Measurements from ENCODE around the gene ARIH2.

Gene ARIH2

DNA sequence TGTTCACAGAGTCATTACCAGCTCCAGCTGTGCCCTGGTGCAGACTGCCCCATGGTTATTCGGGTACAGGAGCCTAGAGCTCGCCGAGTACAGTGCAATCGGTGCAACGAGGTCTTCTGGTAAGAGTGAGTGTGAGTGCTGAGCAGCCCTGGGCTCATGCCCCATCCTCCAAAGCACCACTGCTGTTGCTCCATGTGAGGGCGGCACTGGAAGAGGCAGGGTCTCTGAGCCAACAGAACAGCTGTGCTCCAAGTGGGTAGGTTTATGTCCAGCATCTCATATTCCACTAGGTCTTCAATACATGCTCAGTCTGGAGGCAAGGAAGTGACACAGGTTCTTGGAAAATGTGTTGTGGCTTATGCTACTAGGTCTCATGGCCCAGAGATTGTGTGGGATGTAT lies 51.9 kb downstream of the ARIH2 start:
- Histone ChIP-seq H3K4me2 (no peak overlapping the region), H3K36me3 (peaks cover 99 to 100% (median 99%) of the 10 kb centered on the region in 11 experiments), H4K20me1 (peaks cover 0 to 22% (median 15%) of the 10 kb centered on the region in 11 experiments; a peak in 14 of 22 replicates), H3K9me3 (replicated peaks in 1 of 11) (no peaks in the 10 kb centered on the region), H3K9ac (no peak overlapping the region), H3K4me3 (no peak overlapping the region), H3K27me3 (no peaks in the 10 kb centered on the region), H3K27ac (no peak overlapping the region), H3K4me1 (peaks cover 0 to 18% (median 14%) of the 10 kb centered on the region in 10 experiments; a peak in 9 of 20 replicates)
- no peak for TF ChIP-seq Cebpa-rat (IDR thresholded peaks at IDR 0.05)

DNA sequence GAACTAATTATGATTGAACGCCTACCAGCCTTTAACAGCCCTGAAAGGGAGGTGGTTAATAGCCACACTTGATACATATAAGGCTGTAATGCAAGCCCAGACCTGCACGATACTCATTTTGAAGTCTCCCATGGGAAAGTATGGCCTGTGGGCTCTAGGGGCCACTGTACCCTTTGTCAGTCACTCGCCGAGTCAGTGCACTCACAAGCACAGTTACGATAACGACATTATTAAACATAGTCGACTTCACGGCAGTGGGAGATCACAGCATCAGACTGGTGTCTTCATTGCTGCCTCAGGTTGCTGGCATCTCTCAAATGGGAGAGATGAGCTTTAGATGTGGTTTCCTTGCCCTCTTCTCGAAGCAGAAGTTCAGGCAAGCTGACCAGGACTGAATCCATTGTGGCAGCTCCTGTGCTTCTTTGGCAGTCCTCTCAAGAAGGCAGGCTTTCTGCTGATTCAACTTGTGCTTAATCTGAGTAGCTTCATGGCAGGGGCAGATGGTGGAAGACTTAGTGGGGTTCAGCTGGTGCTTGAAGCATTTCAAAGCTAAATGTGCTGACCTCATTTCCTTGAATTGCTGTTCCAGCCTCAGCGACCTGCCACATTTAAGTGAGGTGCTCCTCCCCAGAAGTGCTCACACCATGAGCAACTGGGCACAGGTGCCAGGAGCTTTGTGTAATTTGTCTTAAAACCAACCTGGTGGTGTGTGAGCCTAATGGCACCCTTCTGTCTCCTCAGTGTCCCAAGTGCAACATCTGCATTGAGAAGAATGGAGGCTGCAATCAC lies 55.6 kb downstream of the ARIH2 start:
- Histone ChIP-seq H3K9me3 (replicated peaks in 1 of 11) (no peaks in the 10 kb centered on the region), H3K4me3 (no peak overlapping the region), H3K9ac (no peak overlapping the region), H4K20me1 (peaks cover 0 to 15% (median 0%) of the 10 kb centered on the region in 11 experiments; a peak in 5 of 22 replicates), H3K27me3 (no peaks in the 10 kb centered on the region), H3K36me3 (peaks cover 99 to 100% (median 100%) of the 10 kb centered on the region in 11 experiments), H3K27ac (no peak overlapping the region), H3K4me1 (no peaks in the 10 kb centered on the region), H3K4me2 (no peak overlapping the region)
- TF ChIP-seq Cebpa-rat (IDR thresholded peaks at IDR 0.05), result no peak

DNA sequence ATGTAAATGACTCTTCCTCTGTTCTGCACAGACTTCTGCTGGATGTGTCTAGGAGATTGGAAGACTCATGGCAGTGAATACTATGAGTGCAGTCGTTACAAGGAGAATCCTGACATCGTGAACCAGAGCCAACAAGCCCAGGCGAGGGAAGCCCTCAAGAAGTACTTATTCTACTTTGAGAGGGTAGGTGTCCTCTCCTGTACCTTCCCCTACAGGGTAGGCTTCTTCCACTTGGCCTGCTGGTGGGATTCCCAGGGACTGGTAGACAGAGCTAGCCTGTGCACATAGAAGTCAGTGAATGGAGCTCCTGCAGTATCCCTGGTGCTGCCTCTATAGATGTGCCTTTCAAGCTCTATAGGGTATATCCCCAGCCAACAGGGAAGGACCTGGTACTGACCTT lies 60.8 kb downstream of the ARIH2 start:
- H3K36me3 ChIP-seq, result peaks cover 97 to 100% (median 100%) of the 10 kb centered on the region in 11 experiments

DNA sequence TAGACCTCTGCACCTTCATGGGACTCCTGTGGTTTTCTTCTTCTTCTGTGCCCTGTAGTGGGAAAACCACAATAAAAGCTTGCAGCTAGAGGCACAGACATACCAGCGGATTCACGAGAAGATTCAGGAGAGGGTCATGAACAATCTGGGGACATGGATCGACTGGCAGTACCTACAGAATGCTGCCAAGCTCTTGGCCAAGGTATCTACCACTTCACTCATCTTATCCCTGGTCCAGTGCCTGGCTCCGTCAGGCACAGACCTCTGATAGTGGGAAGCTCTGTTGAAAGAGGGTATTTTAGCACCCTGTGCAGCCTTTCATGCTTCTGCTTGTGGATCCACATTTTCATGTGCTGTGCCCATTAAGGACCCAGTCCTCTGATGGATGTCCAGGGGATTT lies 61.7 kb downstream of the ARIH2 start:
- Histone ChIP-seq H3K9me3 (replicated peaks in 1 of 11) (no peaks in the 10 kb centered on the region), H3K36me3 (peaks cover 90 to 100% (median 99%) of the 10 kb centered on the region in 11 experiments), H3K27me3 (no peaks in the 10 kb centered on the region), H3K27ac (no peak overlapping the region), H3K4me1 (peaks cover 0 to 28% (median 6%) of the 10 kb centered on the region in 10 experiments; a peak in 9 of 20 replicates), H3K9ac (no peak overlapping the region), H3K4me2 (no peak overlapping the region), H3K4me3 (no peak overlapping the region), H4K20me1 (peaks cover 0 to 54% (median 14%) of the 10 kb centered on the region in 11 experiments; a peak in 14 of 22 replicates)
- TF ChIP-seq Cebpa-rat (IDR thresholded peaks at IDR 0.05), result no peak

More for the DNA sequence above, 60.8 kb downstream of the ARIH2 start:
- peaks cover 0 to 19% (median 3%) of the 10 kb centered on the region in 10 experiments; a peak in 9 of 20 replicates for H3K4me1 ChIP-seq
- TF ChIP-seq Cebpa-rat (IDR thresholded peaks at IDR 0.05), result no peak
- no peak overlapping the region for H3K9ac ChIP-seq
- H3K27ac ChIP-seq, result no peak overlapping the region
- H3K4me3 ChIP-seq, result no peak overlapping the region
- H3K27me3 ChIP-seq, result no peaks in the 10 kb centered on the region
- no peak overlapping the region for H3K4me2 ChIP-seq
- no peaks in the 10 kb centered on the region for H3K9me3 ChIP-seq (replicated peaks in 1 of 11)
- peaks cover 0 to 46% (median 12%) of the 10 kb centered on the region in 11 experiments; a peak in 13 of 22 replicates for H4K20me1 ChIP-seq

DNA sequence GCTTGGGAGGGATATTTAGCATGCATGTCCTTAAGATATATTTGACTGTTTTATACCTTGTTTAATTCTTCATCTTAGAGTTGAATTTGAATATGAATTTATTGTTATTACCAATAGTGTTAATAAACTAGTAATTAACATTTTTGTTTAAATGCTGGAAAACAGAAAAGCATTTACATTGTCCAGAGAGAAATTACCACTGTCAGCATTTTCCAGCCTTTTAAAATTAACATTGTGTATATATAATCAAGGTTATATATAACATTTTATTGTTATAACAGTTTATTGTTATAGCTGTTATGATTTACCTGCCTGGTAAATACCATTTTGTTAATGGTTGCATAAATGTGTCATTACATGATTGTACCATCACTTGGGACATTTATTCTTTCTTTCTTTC lies 63.4 kb downstream of the ARIH2 start:
- Histone ChIP-seq H4K20me1 (peaks cover 0 to 55% (median 22%) of the 10 kb centered on the region in 11 experiments; a peak in 13 of 22 replicates), H3K9me3 (replicated peaks in 1 of 11) (no peaks in the 10 kb centered on the region), H3K27ac (no peak overlapping the region), H3K27me3 (no peaks in the 10 kb centered on the region), H3K4me1 (peaks cover 0 to 28% (median 6%) of the 10 kb centered on the region in 10 experiments; a peak in 9 of 20 replicates), H3K9ac (no peak overlapping the region), H3K4me2 (no peak overlapping the region), H3K4me3 (no peak overlapping the region), H3K36me3 (peaks cover 73 to 100% (median 91%) of the 10 kb centered on the region in 11 experiments)
- TF ChIP-seq Cebpa-rat (IDR thresholded peaks at IDR 0.05), result no peak

DNA sequence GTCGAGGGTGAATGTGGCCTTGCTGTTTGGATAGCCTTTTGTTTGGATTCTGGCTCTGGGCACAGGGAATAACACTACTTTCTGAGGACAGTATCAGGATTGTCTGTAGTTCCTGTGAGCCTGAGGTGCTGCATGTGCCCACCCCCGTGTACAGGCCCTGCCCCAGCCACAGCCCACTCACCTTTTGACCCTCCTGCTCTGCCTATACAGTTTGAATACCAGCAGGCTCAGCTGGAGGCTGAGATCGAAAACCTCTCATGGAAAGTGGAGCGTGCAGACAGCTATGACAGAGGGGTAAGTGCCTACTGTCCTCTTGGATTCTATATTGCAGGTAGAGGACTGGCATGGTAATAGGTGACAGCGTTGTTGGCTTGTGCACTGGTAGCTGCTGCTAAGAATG lies 64.0 kb downstream of the ARIH2 start:
- Histone ChIP-seq H3K36me3 (peaks cover 66 to 95% (median 85%) of the 10 kb centered on the region in 11 experiments), H3K4me1 (peaks cover 0 to 28% (median 6%) of the 10 kb centered on the region in 10 experiments; a peak in 9 of 20 replicates), H3K4me2 (peak overlapping the region in 1 of 11 experiments; percentile 95; a peak in 1 of 22 replicates), H3K27me3 (no peaks in the 10 kb centered on the region), H3K9ac (no peak overlapping the region), H3K27ac (no peak overlapping the region), H3K9me3 (replicated peaks in 1 of 11) (no peaks in the 10 kb centered on the region), H4K20me1 (peaks cover 0 to 56% (median 22%) of the 10 kb centered on the region in 11 experiments; a peak in 13 of 22 replicates), H3K4me3 (no peak overlapping the region)
- TF ChIP-seq Cebpa-rat (IDR thresholded peaks at IDR 0.05), result no peak

DNA sequence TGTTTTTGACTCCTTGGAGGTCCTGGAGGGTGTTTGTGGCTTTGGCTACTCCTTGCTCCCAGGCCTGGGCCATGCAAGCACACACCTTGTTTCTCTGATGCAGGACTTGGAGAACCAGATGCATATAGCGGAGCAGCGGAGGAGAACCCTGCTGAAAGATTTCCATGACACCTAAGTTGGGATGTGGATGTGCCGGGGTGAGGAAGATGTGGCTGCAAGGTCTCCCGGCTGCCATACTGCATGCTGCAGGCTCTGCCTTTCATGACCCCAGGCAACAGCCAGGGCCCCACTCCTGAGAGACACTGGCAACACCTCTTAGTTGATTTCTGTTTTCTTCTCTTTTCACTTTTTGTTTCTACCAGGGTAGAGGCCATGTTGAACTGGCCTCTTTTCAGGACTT lies 64.5 kb downstream of the ARIH2 start:
- H3K27ac ChIP-seq, result no peak overlapping the region
- H3K9ac ChIP-seq, result 0 out of 22 replicates have a peak overlapping the region, but pooled peaks of 1 of the 11 experiments have one; percentile 55
- no peak overlapping the region for H3K4me3 ChIP-seq
- peaks cover 62 to 91% (median 81%) of the 10 kb centered on the region in 11 experiments for H3K36me3 ChIP-seq
- H3K27me3 ChIP-seq, result no peaks in the 10 kb centered on the region
- peak overlapping the region in 1 of 11 experiments; percentile 95; a peak in 2 of 22 replicates for H3K4me2 ChIP-seq
- no peak for TF ChIP-seq Cebpa-rat (IDR thresholded peaks at IDR 0.05)
- no peaks in the 10 kb centered on the region for H3K9me3 ChIP-seq (replicated peaks in 1 of 11)
- peaks cover 0 to 28% (median 8%) of the 10 kb centered on the region in 10 experiments; a peak in 10 of 20 replicates for H3K4me1 ChIP-seq
- H4K20me1 ChIP-seq, result peaks cover 0 to 56% (median 22%) of the 10 kb centered on the region in 11 experiments; a peak in 13 of 22 replicates

DNA sequence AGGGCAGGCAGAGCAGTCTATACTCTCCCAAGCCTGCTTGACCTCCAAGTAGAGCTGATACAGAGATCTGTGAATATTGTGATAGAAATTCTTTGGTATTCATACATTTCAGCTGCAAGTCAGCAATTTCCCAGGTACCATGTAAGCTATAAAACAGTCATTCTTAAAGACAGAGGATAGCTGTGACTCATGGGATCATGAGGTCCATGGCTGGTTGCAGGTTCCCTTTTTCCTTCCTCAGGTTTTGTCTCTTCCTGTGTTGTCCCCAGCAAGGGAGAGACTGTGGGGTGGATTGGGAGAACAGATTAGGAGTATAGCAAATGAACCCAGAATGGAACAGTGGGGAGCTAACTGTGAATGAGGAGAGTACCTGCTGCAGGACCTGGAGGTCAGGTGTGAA lies 66.0 kb downstream of the ARIH2 start:
- Histone ChIP-seq H4K20me1 (peaks cover 0 to 53% (median 22%) of the 10 kb centered on the region in 11 experiments; a peak in 12 of 22 replicates), H3K4me1 (peaks cover 11 to 42% (median 20%) of the 10 kb centered on the region in 10 experiments), H3K4me2 (peak overlapping the region in 5 of 11 experiments; percentile 2 to 95 (median 58); a peak in 8 of 22 replicates), H3K4me3 (no peak overlapping the region; a peak in 1 of 20 replicates), H3K27me3 (peaks cover 0 to 8% (median 0%) of the 10 kb centered on the region in 11 experiments; a peak in 3 of 22 replicates), H3K9me3 (replicated peaks in 1 of 11) (no peaks in the 10 kb centered on the region), H3K27ac (peak overlapping the region in 3 of 11 experiments; percentile 46 to 54 (median 54); a peak in 6 of 22 replicates), H3K36me3 (peaks cover 48 to 76% (median 65%) of the 10 kb centered on the region in 11 experiments), H3K9ac (peak overlapping the region in 4 of 11 experiments; percentile 12 to 55 (median 38); a peak in 6 of 22 replicates)
- TF ChIP-seq Cebpa-rat (IDR thresholded peaks at IDR 0.05), result no peak
